ENCODE data around the gene HOXD10.

The HOXD10 gene

GRCh38 chr2:176165370-176166050, 48.9 kb downstream of the HOXD10 start:
- DNase-seq, result no peak

DNA sequence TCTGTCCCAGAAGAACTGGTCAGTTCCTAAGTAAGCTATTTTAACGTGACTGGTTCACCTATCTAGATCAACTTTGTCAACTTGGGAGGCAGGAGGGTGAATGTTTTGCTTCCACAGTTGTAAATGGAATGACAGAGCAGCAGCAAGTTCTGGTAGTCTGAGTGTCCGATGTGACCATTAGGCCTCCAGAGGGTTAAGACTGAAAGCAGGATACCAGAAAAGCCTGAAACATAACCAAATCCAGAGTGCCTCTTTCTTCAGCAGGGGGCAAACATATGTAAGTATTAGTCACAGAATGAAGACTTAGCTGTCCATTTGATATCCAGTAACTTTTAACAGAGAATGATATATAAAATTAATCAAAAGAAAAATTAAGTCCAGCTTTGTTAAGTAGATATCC, 49.7 kb downstream of the HOXD10 start:
- DNase-seq, result no peak

- no peak for DNase-seq
Observed at GRCh38 chr2:176167398-176167797, 50.8 kb downstream of the HOXD10 start.

DNA sequence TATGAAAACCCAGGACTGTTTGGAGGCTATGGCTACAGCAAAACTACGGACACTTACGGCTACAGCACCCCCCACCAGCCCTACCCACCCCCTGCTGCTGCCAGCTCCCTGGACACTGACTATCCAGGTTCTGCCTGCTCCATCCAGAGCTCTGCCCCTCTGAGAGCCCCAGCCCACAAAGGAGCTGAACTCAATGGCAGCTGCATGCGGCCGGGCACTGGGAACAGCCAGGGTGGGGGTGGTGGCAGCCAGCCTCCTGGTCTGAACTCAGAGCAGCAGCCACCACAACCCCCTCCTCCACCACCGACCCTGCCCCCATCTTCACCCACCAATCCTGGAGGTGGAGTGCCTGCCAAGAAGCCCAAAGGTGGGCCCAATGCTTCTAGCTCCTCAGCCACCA, 52.6 kb downstream of the HOXD10 start:
- no peak for DNase-seq
